Panc1 (cell line): Measurements from ENCODE around the gene SOSTDC1. TPM values are rescaled to one million over a fixed set of nuclear protein-coding genes. Genes with fewer than 3 reads are reported as not detected.

Experiments
- ATAC-seq: fragments of 200-7000 bp; cut with Tn5 transposase; 2 replicates; pipeline ENCODE4 v1.9.1; 2020; ENCODE audit warnings: mild to moderate bottlenecking, moderate library complexity
- BruUV-seq: library from RNA; stranded (reverse); fragments of 400-500 nt; replicated peaks from 2 replicates; lab custom pipeline; 2021; lab: Mats Ljungman, UMichigan
- CTCF ChIA-PET: fragments of 300-600 bp; sonication (Branson Sonifier 250); formaldehyde crosslinking; loops from one replicate; lab custom pipeline; 2022; ENCODE audit warnings: antibody characterized with exemption; lab: Charles Lee
- POLR2A ChIA-PET: fragments of 300-600 bp; sonication (Branson Sonifier 250); formaldehyde crosslinking; loops from one replicate; lab custom pipeline; 2022; ENCODE audit warnings: antibody characterized with exemption; lab: Charles Lee
- DNase-seq: peaks from one replicate; pipeline ENCODE4 v3.0.0-alpha.2; 2010; ENCODE audit warnings: low read depth, low spot score
- H3K27ac ChIP-seq: 2 replicates; pipeline ENCODE4 v1.5.1; 2011; ENCODE audit warnings: mild to moderate bottlenecking, low read length, inconsistent platforms
- H3K27me3 ChIP-seq: fragments of 200-500 bp; sonication (Bioruptor generic); 2 replicates; pipeline ENCODE4 v1.6.0; 2014; ENCODE audit warnings: low read length, inconsistent platforms; ENCODE audit not compliant: control insufficient read depth, insufficient read depth
- H3K36me3 ChIP-seq: fragments of 200-500 bp; sonication (Bioruptor generic); 2 replicates; pipeline ENCODE4 v1.5.1; 2014; ENCODE audit warnings: inconsistent platforms, mild to moderate bottlenecking, low read length, moderate library complexity; ENCODE audit not compliant: control insufficient read depth, insufficient read depth
- H3K4me1 ChIP-seq: 2 replicates; pipeline ENCODE4 v1.5.1; 2011; ENCODE audit warnings: inconsistent platforms, mild to moderate bottlenecking, low read length, moderate library complexity; ENCODE audit not compliant: control insufficient read depth, insufficient read depth
- H3K4me3 ChIP-seq, 2 experiments: 2 replicates each; pipeline ENCODE4 v1.5.1; 2011 to 2012; ENCODE audit warnings: low read depth in 2 of 2, low read length in 2 of 2, mild to moderate bottlenecking in 2 of 2, inconsistent platforms in 1 of 2, moderate library complexity in 1 of 2
- H3K9me3 ChIP-seq: fragments of 200-500 bp; sonication (Bioruptor generic); 2 replicates; pipeline ENCODE4 v1.5.1; 2014; ENCODE audit warnings: low read depth, mild to moderate bottlenecking, inconsistent platforms, low read length, moderate library complexity; ENCODE audit not compliant: control insufficient read depth, insufficient read depth
- POLR2AphosphoS5 ChIP-seq: IDR thresholded peaks from 2 replicates; pipeline ENCODE4 v1.6.1; 2012; ENCODE audit warnings: mild to moderate bottlenecking, low read depth, low read length, moderate library complexity
- REST ChIP-seq, 2 experiments: IDR thresholded peaks; 2 replicates each; pipeline ENCODE4 v1.6.1; 2011 to 2012; ENCODE audit warnings: low read depth in 2 of 2, control low read depth in 1 of 2, low read length in 1 of 2, mild to moderate bottlenecking in 1 of 2, moderate library complexity in 1 of 2; ENCODE audit not compliant: insufficient read depth in 1 of 2
- SIN3A ChIP-seq: IDR thresholded peaks from 2 replicates; pipeline ENCODE4 v1.6.1; 2012; ENCODE audit warnings: low read depth, mild to moderate bottlenecking, low read length, moderate library complexity, borderline replicate concordance; ENCODE audit not compliant: insufficient read depth
- TCF7L2 ChIP-seq: IDR thresholded peaks from 2 replicates; pipeline ENCODE4 v1.6.1; 2011; ENCODE audit warnings: mild to moderate bottlenecking, low read depth, low read length, inconsistent platforms
- in situ Hi-C: cut with HindIII; loops from 2 replicates; pipeline ENCODE4 v1.10.0; 2016; ENCODE audit warnings: low sequenced_read_pairs, low pct_unique_long_range_greater_than_20kb
- intact Hi-C: fragments of 100-400 bp; cut with micrococcal nuclease; formaldehyde crosslinking; loops from one replicate; pipeline ENCODE4 v1.10.0; 2022; ENCODE audit not compliant: unreplicated experiment
- total RNA-seq: library from RNA; stranded (reverse); gene quantifications from one replicate; pipeline ENCODE4 v1.2.1, GENCODE V29; 2021; ENCODE audit not compliant: unreplicated experiment
- TF ChIP-seq, protein P1 (sequence below): fragments of 450-650 bp; IDR thresholded peaks from 2 replicates; pipeline ENCODE4 v1.5.1; 2017; ENCODE audit warnings: mild to moderate bottlenecking

The SOSTDC1 gene
- total RNA-seq, 1 experiment from 2014 or later, result not detected

DNA sequence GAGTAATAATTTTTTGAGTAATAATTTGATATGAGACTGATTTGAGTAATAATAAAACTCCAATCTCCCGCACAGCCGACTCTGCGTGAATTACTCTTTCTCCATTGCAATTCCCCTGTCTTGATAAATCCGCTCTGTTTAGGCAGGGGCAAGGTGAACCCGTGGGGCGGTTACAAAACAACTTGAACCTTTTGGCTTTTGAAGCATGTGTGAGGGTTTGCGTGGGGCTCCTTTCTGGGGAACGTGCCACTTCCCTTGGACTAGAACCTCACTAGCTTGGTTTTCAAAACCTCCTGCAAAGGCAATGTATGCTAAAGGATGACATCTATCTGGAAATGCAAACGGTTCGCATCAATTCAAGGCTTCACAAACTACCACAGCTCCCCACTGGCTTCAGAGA, 45.7 kb downstream of the SOSTDC1 start:
- Histone ChIP-seq H3K9me3 (no peaks in the 10 kb centered on the region), H3K27ac (peak overlapping the region; percentile 89), H3K4me3 (peak overlapping the region; percentile 65 to 80), H3K27me3 (no peaks in the 10 kb centered on the region), H3K36me3 (no peaks in the 10 kb centered on the region), H3K4me1 (peaks cover 11% of the 10 kb centered on the region)
- TF ChIP-seq, protein P1, sequence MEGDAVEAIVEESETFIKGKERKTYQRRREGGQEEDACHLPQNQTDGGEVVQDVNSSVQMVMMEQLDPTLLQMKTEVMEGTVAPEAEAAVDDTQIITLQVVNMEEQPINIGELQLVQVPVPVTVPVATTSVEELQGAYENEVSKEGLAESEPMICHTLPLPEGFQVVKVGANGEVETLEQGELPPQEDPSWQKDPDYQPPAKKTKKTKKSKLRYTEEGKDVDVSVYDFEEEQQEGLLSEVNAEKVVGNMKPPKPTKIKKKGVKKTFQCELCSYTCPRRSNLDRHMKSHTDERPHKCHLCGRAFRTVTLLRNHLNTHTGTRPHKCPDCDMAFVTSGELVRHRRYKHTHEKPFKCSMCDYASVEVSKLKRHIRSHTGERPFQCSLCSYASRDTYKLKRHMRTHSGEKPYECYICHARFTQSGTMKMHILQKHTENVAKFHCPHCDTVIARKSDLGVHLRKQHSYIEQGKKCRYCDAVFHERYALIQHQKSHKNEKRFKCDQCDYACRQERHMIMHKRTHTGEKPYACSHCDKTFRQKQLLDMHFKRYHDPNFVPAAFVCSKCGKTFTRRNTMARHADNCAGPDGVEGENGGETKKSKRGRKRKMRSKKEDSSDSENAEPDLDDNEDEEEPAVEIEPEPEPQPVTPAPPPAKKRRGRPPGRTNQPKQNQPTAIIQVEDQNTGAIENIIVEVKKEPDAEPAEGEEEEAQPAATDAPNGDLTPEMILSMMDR, result no peak
- no peak for TF ChIP-seq POLR2AphosphoS5
- no peak for TF ChIP-seq TCF7L2
- no peak for TF ChIP-seq REST (IDR thresholded peaks at IDR 0.05; ENCODE audit: insufficient read depth in 1 of 2, low read depth in 2 of 2, low read length in 1 of 2)
- no peak for TF ChIP-seq SIN3A
- BruUV-seq, result no TSS peak
- intact Hi-C loops (no loop called here), in situ Hi-C loops (no loop called here)
- ATAC-seq (no peak), DNase-seq (no peak)
- CTCF ChIA-PET, result no interaction called here
- POLR2A ChIA-PET, result interaction anchor here (1.5 kb wide), 1 partner anchor 54 kb away, joined by 3 read pairs; no protein-coding TSS in a partner anchor

GRCh38 chr7:16419126-16419525, 46.4 kb downstream of the SOSTDC1 start:
- POLR2A ChIA-PET, result no interaction called here
- H3K4me1 ChIP-seq, result peaks cover 11% of the 10 kb centered on the region
- in situ Hi-C loops (no loop called here), intact Hi-C loops (no loop called here)
- TF ChIP-seq SIN3A (no peak), TCF7L2 (no peak), POLR2AphosphoS5 (no peak), REST (IDR thresholded peaks at IDR 0.05; ENCODE audit: insufficient read depth in 1 of 2, low read depth in 2 of 2, low read length in 1 of 2) (no peak)
- TF ChIP-seq, protein P1, result no peak
- H3K27me3 ChIP-seq, result no peaks in the 10 kb centered on the region
- no peak overlapping the region for H3K4me3 ChIP-seq
- no peak overlapping the region for H3K27ac ChIP-seq
- ATAC-seq, result no peak
- no peaks in the 10 kb centered on the region for H3K9me3 ChIP-seq
- BruUV-seq, result TSS peak; percentile 37
- CTCF ChIA-PET, result no interaction called here
- no peaks in the 10 kb centered on the region for H3K36me3 ChIP-seq
- DNase-seq, result no peak
